ENCODE measurements around the gene ERVFRD-1. TPM values are rescaled to one million over a fixed set of nuclear protein-coding genes. Genes with fewer than 3 reads are reported as not detected.

Gene ERVFRD-1
- total and polyA plus RNA-seq, 2 of the 13 experiments (the other 11 are each of a cell fraction or from before 2014, with no cell fraction given) = not detected

DNA sequence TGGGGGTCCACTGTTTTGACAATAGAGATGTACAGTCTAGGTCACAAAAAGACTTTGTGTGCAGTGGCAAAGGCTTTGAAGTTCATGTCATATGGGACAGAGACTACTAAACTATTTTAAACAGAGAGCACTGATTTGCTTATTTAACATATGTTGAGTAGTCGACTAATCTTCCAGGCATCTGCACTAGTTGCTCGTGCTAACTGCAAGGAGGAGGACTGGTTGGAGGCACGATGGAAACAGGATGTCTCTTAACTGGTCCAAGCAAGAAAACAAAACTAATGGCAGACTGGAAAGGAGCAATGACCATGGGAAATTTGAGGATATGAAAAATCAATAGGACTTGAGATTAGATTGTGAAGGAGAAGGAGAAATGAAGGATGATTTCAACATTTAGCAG is 28.5 kb upstream of the ERVFRD-1 start:
- TF ChIP-seq SMYD3 (CRISPR knock-in tag; IDR thresholded peaks at IDR 0.05) = no peak
- no peak for TF ChIP-seq SAFB2 (CRISPR knock-in tag; IDR thresholded peaks at IDR 0.05; ENCODE audit: borderline replicate concordance, low read depth)
- TF ChIP-seq ZFP1 (CRISPR knock-in tag; IDR thresholded peaks at IDR 0.05) = no peak
- TF ChIP-seq STAG1 (CRISPR knock-in tag; IDR thresholded peaks at IDR 0.05) = no peak
- no peak for TF ChIP-seq ZMAT3 (CRISPR knock-in tag; conservative IDR thresholded peaks at IDR 0.05)
- no peak for TF ChIP-seq ZNF704 (CRISPR knock-in tag; IDR thresholded peaks at IDR 0.05; ENCODE audit: borderline replicate concordance)
- TF ChIP-seq FLYWCH1 (CRISPR knock-in tag; IDR thresholded peaks at IDR 0.05) = no peak
- TF ChIP-seq HOXA7 (CRISPR knock-in tag; IDR thresholded peaks at IDR 0.05) = no peak
- TF ChIP-seq MLLT10 (CRISPR knock-in tag; IDR thresholded peaks at IDR 0.05) = no peak
- no peak for TF ChIP-seq CCDC6 (CRISPR knock-in tag; IDR thresholded peaks at IDR 0.05)
- TF ChIP-seq TEAD3 (CRISPR knock-in tag; optimal IDR thresholded peaks at IDR 0.05; ENCODE audit: borderline replicate concordance) = no peak
- TF ChIP-seq ETV6 (CRISPR knock-in tag; conservative IDR thresholded peaks at IDR 0.05) = no peak
- no peak for TF ChIP-seq RBM39 (IDR thresholded peaks at IDR 0.05; ENCODE audit: low read depth, low read length, poor library complexity, severe bottlenecking)
- no peak for TF ChIP-seq HIVEP1 (CRISPR knock-in tag; IDR thresholded peaks at IDR 0.05)
- no peak for TF ChIP-seq ZFY (CRISPR knock-in tag; IDR thresholded peaks at IDR 0.05)

More for the DNA sequence above, 28.5 kb upstream of the ERVFRD-1 start:
- no peak overlapping the region for H3K27ac ChIP-seq (ENCODE audit: extremely low read length, insufficient read depth, low read length)
- CTCF ChIA-PET (ENCODE audit: low intra/inter-chr PET ratio, low total read pairs) = no interaction called here
- H3K4me2 ChIP-seq (ENCODE audit: low read depth, low read length) = no peak overlapping the region
- no peaks in the 10 kb centered on the region for H4K20me1 ChIP-seq (ENCODE audit: insufficient read depth, low read length)
- FAIRE-seq (no peak), DNase-seq (ENCODE audit: low spot score) (no peak), ATAC-seq (no peak)
- no peak overlapping the region for H3K9ac ChIP-seq (ENCODE audit: insufficient read depth, low read depth, low read length)
- BruUV-seq (replicated peaks) = no TSS peak
- no peak overlapping the region for H2AFZ ChIP-seq (ENCODE audit: low read length)
- WGBS (ENCODE audit: low lambda C conversion rate) = 75% methylated on average over 3 of the region's 3 CpGs
- POLR2A ChIA-PET = no interaction called here
- H3K36me3 ChIP-seq (replicated peaks in 1 of 2; ENCODE audit: control insufficient read depth in 1 of 2, insufficient read depth in 2 of 2, low read length in 2 of 2) = peaks cover 3 to 10% of the 10 kb centered on the region in 2 experiments
- no peaks in the 10 kb centered on the region for H3K27me3 ChIP-seq (ENCODE audit: control insufficient read depth in 1 of 2, insufficient read depth in 2 of 2, low read length in 2 of 2)
- H3K4me1 ChIP-seq (ENCODE audit: insufficient read depth, low read length) = peaks cover 16% of the 10 kb centered on the region
- no peak overlapping the region for H3K4me3 ChIP-seq (replicated peaks in 1 of 3; ENCODE audit: insufficient read depth in 1 of 3, low read depth in 2 of 3, low read length in 3 of 3)
- H3K9me3 ChIP-seq (ENCODE audit: low read length) = no peaks in the 10 kb centered on the region
- H3K79me2 ChIP-seq (ENCODE audit: insufficient read depth, low read length) = no peaks in the 10 kb centered on the region
- intact Hi-C loops (cut with micrococcal nuclease; ENCODE audit: unreplicated experiment) = loop anchor here (5.0 to 10.0 kb wide), 4 partner anchors 48 to 185 kb away; partner anchors contain the start of genes NEDD9 and SMIM13
- in situ Hi-C loops (cut with HindIII; ENCODE audit: extremely low pct_ligation_motif_present, low pct_unique_long_range_greater_than_20kb) = loop anchor here (5.0 kb wide), 2 partner anchors 357 to 432 kb away; no protein-coding TSS in a partner anchor

Data from HepG2 (cell line).